Measurements from ENCODE around the gene MUSTN1.

MUSTN1 gene

DNA sequence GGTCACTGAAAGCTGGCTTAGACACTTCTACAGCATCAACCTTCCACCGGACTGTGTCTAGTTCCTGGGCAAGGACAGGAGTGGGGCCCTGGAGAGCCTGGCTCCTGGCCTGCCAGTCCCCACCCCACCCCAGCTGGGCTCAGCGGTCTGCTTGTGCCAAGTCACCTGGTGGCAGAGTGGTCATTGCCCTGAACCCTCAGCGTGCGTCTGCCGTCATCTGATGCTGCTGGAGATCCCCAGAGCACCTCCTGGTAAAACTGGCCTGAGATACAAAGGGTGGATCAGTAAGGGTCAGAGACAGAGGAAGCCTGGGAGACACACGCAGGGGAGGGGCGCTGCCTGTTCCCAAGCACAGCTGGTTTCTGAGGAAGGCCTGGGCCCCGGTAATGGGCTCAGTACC lies 21.0 kb downstream of the MUSTN1 start:
- TF ChIP-seq, protein P1, sequence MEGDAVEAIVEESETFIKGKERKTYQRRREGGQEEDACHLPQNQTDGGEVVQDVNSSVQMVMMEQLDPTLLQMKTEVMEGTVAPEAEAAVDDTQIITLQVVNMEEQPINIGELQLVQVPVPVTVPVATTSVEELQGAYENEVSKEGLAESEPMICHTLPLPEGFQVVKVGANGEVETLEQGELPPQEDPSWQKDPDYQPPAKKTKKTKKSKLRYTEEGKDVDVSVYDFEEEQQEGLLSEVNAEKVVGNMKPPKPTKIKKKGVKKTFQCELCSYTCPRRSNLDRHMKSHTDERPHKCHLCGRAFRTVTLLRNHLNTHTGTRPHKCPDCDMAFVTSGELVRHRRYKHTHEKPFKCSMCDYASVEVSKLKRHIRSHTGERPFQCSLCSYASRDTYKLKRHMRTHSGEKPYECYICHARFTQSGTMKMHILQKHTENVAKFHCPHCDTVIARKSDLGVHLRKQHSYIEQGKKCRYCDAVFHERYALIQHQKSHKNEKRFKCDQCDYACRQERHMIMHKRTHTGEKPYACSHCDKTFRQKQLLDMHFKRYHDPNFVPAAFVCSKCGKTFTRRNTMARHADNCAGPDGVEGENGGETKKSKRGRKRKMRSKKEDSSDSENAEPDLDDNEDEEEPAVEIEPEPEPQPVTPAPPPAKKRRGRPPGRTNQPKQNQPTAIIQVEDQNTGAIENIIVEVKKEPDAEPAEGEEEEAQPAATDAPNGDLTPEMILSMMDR (IDR thresholded peaks at IDR 0.05; ENCODE audit: low read depth, low read length), result no peak
- H3K4me3 ChIP-seq (replicated peaks in 1 of 2; ENCODE audit: low read depth in 2 of 2, low read length in 2 of 2), result no peak overlapping the region
- DNase-seq (ENCODE audit: low read depth in 2 of 2), result no peak

DNA sequence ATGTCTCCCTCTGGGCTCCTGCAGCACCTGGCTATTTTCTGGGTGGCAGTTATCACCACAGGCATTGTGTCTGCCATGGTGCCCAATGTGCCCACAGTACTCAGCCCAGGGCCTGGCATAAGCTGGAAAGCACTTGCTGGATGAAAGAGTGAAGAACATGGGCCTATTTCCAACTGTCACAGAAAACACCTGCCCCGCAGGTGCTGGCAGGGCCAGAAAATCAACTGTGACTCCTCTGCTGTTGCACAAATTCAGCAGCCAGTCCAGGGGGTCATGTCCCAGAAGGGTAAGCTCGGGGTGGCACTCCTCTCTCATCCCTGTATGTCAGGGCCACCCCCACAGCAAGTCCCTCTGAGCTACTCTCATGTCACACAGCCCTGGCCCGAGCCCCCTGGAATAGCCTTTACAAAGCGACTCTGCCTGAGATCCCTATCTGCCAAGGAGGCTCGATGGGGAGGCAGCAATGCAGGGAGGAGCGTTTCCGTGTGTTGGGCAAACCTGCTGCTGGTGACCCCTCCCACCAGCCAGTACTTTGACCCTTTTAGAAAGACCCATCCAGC lies 23.3 kb downstream of the MUSTN1 start:
- DNase-seq (ENCODE audit: low read depth in 2 of 2), result no peak
- TF ChIP-seq, protein P1 (IDR thresholded peaks at IDR 0.05; ENCODE audit: low read depth, low read length), result no peak
- H3K4me3 ChIP-seq (replicated peaks in 1 of 2; ENCODE audit: low read depth in 2 of 2, low read length in 2 of 2), result no peak overlapping the region

DNA sequence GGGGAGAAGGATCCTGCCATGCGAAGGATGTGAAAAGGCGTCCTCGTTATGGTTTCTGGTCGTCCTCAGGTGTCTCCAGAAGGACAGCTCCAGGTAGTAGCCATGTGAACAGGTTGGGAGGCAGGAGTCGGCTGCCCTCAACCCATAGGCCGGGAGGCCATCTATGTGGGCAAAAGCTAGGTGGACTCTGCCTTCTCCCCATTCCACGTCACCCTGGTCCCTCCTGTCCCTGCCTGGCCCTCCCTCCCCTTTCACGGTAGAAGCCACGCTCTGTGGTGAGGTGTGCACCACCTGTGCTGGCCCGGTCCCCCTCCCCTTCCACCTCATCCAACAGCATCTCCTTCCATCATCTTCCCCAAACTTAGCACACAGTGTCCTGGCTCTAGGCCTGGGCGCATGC lies 23.9 kb downstream of the MUSTN1 start:
- no peak overlapping the region for H3K4me3 ChIP-seq (replicated peaks in 1 of 2; ENCODE audit: low read depth in 2 of 2, low read length in 2 of 2)
- TF ChIP-seq, protein P1 (IDR thresholded peaks at IDR 0.05; ENCODE audit: low read depth, low read length), result no peak
- no peak for DNase-seq (ENCODE audit: low read depth in 2 of 2)

DNA sequence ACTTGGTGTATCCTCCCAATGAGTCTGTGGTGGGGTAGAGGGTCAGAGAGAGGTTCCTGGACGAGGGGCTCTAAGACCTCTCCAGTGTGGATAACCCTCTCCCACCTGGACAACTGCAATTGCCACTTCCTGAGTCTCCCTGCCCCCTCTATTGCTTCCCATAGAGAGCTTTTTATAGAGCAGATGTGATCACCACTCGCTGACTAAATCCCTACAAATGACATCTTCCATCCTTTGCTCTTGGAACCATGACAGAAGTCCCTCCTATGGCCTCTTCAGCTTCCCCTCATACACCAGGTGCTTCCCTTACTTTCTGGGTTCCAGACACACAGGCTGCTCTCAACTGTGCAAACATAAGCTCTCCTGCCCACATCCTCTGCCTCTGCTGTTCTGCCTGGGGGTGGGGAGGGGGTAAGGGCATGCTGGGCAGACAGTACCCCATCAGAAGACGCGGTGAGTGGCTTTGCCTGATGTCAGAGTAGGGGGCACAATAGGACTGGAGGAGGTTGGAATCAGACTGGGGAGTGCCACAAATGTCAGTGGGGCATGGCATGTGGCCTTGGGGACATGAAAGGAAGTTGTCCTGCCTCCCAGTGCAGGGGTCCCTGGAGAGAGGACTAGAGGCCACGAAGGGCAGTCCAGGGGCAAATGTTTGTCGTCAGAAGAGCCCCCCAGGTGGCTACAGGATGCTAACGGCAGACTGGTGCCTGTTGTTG lies 25.0 kb downstream of the MUSTN1 start:
- TF ChIP-seq, protein P1 (IDR thresholded peaks at IDR 0.05; ENCODE audit: low read depth, low read length), result no peak

DNA sequence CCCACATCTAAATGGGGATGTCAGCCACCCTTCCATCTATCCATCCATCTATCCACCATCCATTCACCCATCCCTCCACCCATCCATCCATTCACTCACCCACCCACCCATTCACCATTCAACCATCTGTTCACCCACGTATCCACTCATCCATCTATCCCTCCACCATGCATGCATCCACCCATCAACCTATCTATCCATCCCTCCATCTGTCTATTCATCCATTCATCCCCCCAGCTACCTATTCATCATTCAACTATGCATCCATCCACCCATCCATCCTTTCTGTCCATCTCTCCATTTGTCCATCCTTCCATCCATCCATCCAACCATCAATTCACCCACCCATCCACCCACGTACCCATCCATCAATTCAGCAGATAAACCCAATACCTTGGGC lies 25.7 kb downstream of the MUSTN1 start:
- TF ChIP-seq, protein P1 (IDR thresholded peaks at IDR 0.05; ENCODE audit: low read depth, low read length), result no peak
- no peak for DNase-seq (ENCODE audit: low read depth in 2 of 2)

More for the DNA sequence above, 25.0 kb downstream of the MUSTN1 start:
- no peak for DNase-seq (ENCODE audit: low read depth in 2 of 2)
- no peak overlapping the region for H3K4me3 ChIP-seq (replicated peaks in 1 of 2; ENCODE audit: low read depth in 2 of 2, low read length in 2 of 2)

DNA sequence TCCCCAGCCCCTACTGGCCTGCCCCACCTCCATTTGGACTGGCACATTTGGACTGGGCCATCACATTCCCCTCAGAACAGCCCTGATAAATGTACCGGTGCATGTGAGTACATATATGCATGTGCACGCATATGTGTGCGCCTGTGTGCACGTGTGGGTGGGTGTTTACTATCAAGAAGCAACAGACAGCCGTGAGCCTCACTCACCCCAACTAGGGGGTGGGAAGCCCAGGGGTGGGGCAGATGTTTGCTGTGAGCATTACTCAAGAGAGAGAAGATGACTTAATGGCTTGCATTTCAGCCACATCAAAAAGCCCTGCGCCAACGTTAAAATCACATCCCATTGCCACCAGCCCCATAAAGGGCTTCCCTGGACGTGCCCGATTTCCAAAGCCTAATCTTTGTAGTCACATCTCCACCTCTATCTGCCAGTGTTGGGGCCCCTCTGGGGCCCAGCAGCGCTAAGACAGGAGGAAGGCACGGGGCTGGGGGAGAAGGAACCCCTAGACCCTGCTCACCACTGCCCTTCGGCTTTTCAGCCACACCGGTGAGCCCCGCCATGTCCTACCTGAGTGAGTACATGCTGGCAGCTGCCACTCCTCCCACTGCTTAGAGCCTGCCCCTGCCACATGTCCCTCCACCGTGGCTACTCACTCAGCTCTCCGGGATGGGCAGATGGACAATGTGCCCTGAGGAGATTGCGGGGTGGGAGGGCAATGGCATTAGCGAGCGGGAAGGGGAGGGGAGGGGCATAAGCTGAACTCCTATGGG lies 29.4 kb downstream of the MUSTN1 start:
- TF ChIP-seq, protein P1 (IDR thresholded peaks at IDR 0.05; ENCODE audit: low read depth, low read length), result no peak
- no peak overlapping the region for H3K4me3 ChIP-seq (replicated peaks in 1 of 2; ENCODE audit: low read depth in 2 of 2, low read length in 2 of 2)
- DNase-seq (ENCODE audit: low read depth in 2 of 2), result no peak

More for the DNA sequence above, 25.7 kb downstream of the MUSTN1 start:
- no peak overlapping the region for H3K4me3 ChIP-seq (replicated peaks in 1 of 2; ENCODE audit: low read depth in 2 of 2, low read length in 2 of 2)
